DOHH2 (cell line): ENCODE data around the gene GPR153.

ENCODE experiments used
- H3F3A ChIP-seq: fragments of 200-600 bp; sonication (generic), shearing (Covaris generic); 2 replicates; pipeline ENCODE4 v1.6.0; 2016; ENCODE audit warnings: antibody characterized with exemption, mild to moderate bottlenecking; ENCODE audit not compliant: control insufficient read depth, insufficient read depth
- H3K27ac ChIP-seq: fragments of 200-600 bp; sonication (generic); 2 replicates; pipeline ENCODE4 v1.5.1; 2014; ENCODE audit warnings: low read depth, mild to moderate bottlenecking, low read length, moderate library complexity
- H3K27me3 ChIP-seq: fragments of 200-600 bp; sonication (generic); 2 replicates; pipeline ENCODE4 v1.6.1; 2014; ENCODE audit warnings: mild to moderate bottlenecking, low read length, mixed read lengths; ENCODE audit not compliant: control insufficient read depth
- H3K36me3 ChIP-seq: fragments of 200-600 bp; sonication (generic); 2 replicates; pipeline ENCODE4 v1.6.1; 2014; ENCODE audit warnings: mild to moderate bottlenecking, low read length, moderate library complexity, mixed read lengths; ENCODE audit not compliant: control insufficient read depth
- H3K4me1 ChIP-seq: fragments of 200-600 bp; sonication (generic); 2 replicates; pipeline ENCODE4 v1.6.1; 2014; ENCODE audit warnings: mild to moderate bottlenecking, low read length, mixed read lengths; ENCODE audit not compliant: control insufficient read depth
- H3K4me2 ChIP-seq: fragments of 200-600 bp; sonication (generic); 2 replicates; pipeline ENCODE4 v1.6.0; 2014; ENCODE audit warnings: mild to moderate bottlenecking, low read length, moderate library complexity
- H3K4me3 ChIP-seq: fragments of 200-600 bp; sonication (generic); 2 replicates; pipeline ENCODE4 v1.5.1; 2014; ENCODE audit warnings: mild to moderate bottlenecking, low read length, mixed read lengths
- H3K79me2 ChIP-seq: fragments of 200-600 bp; sonication (generic); 2 replicates; pipeline ENCODE4 v1.6.1; 2014; ENCODE audit warnings: mild to moderate bottlenecking, low read length, mixed read lengths; ENCODE audit not compliant: control insufficient read depth
- H3K9me2 ChIP-seq: fragments of 200-600 bp; sonication (generic); replicated peaks from 2 replicates; pipeline ENCODE4 v1.6.1; 2014; ENCODE audit warnings: mild to moderate bottlenecking, low read length, mixed read lengths; ENCODE audit not compliant: control insufficient read depth
- H3K9me3 ChIP-seq: fragments of 200-600 bp; sonication (generic); 2 replicates; pipeline ENCODE4 v1.6.1; 2014; ENCODE audit warnings: antibody characterized with exemption, low read length, mixed read lengths; ENCODE audit not compliant: control insufficient read depth, insufficient read depth
- H4K20me1 ChIP-seq: fragments of 200-600 bp; sonication (generic); 2 replicates; pipeline ENCODE4 v1.6.0; 2014; ENCODE audit warnings: low read depth, mild to moderate bottlenecking, antibody characterized with exemption, low read length, moderate library complexity; ENCODE audit not compliant: control insufficient read depth, insufficient read depth
- EZH2phosphoT487 ChIP-seq: fragments of 200-600 bp; sonication (generic); IDR thresholded peaks from 2 replicates; pipeline ENCODE4 v1.6.1; 2017; ENCODE audit warnings: borderline replicate concordance, mild to moderate bottlenecking, antibody characterized with exemption, low read length, moderate library complexity, mixed read lengths
- TF ChIP-seq, protein P1 (sequence below): fragments of 200-600 bp; sonication (generic); IDR thresholded peaks from one replicate; pipeline ENCODE4 v1.5.1; 2014; ENCODE audit warnings: antibody characterized with exemption, mild to moderate bottlenecking, low read depth, low read length; ENCODE audit not compliant: poor library complexity, severe bottlenecking

GPR153 gene

GRCh38 chr1:6276811-6277555 is 16.1 kb upstream of the GPR153 start:
- H3F3A ChIP-seq: no peaks in the 10 kb centered on the region
- no peak overlapping the region for H3K4me2 ChIP-seq
- H3K4me1 ChIP-seq: no peaks in the 10 kb centered on the region
- H3K27ac ChIP-seq: no peak overlapping the region
- no peak overlapping the region for H3K4me3 ChIP-seq
- H3K79me2 ChIP-seq: no peaks in the 10 kb centered on the region
- no peaks in the 10 kb centered on the region for H3K27me3 ChIP-seq
- H3K36me3 ChIP-seq: no peaks in the 10 kb centered on the region
- no peaks in the 10 kb centered on the region for H4K20me1 ChIP-seq
- TF ChIP-seq, protein P1, sequence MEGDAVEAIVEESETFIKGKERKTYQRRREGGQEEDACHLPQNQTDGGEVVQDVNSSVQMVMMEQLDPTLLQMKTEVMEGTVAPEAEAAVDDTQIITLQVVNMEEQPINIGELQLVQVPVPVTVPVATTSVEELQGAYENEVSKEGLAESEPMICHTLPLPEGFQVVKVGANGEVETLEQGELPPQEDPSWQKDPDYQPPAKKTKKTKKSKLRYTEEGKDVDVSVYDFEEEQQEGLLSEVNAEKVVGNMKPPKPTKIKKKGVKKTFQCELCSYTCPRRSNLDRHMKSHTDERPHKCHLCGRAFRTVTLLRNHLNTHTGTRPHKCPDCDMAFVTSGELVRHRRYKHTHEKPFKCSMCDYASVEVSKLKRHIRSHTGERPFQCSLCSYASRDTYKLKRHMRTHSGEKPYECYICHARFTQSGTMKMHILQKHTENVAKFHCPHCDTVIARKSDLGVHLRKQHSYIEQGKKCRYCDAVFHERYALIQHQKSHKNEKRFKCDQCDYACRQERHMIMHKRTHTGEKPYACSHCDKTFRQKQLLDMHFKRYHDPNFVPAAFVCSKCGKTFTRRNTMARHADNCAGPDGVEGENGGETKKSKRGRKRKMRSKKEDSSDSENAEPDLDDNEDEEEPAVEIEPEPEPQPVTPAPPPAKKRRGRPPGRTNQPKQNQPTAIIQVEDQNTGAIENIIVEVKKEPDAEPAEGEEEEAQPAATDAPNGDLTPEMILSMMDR: no peak
- no peak for TF ChIP-seq EZH2phosphoT487
- H3K9me2 ChIP-seq: no peaks in the 10 kb centered on the region
- no peaks in the 10 kb centered on the region for H3K9me3 ChIP-seq

GRCh38 chr1:6275826-6276782 is 15.2 kb upstream of the GPR153 start:
- H3K27me3 ChIP-seq: no peaks in the 10 kb centered on the region
- H3K4me3 ChIP-seq: no peak overlapping the region
- H3K36me3 ChIP-seq: no peaks in the 10 kb centered on the region
- no peak overlapping the region for H3K27ac ChIP-seq
- no peaks in the 10 kb centered on the region for H3K9me3 ChIP-seq
- H3F3A ChIP-seq: no peaks in the 10 kb centered on the region
- TF ChIP-seq, protein P1: no peak
- TF ChIP-seq EZH2phosphoT487: no peak
- no peak overlapping the region for H3K4me2 ChIP-seq
- H3K4me1 ChIP-seq: no peaks in the 10 kb centered on the region
- no peaks in the 10 kb centered on the region for H3K79me2 ChIP-seq
- H4K20me1 ChIP-seq: no peaks in the 10 kb centered on the region
- no peaks in the 10 kb centered on the region for H3K9me2 ChIP-seq

GRCh38 chr1:6274622-6275139 is 13.8 kb upstream of the GPR153 start:
- no peak overlapping the region for H3K4me2 ChIP-seq
- TF ChIP-seq EZH2phosphoT487: no peak
- TF ChIP-seq, protein P1: no peak
- H3K4me1 ChIP-seq: no peaks in the 10 kb centered on the region
- H3K27me3 ChIP-seq: no peaks in the 10 kb centered on the region
- H4K20me1 ChIP-seq: no peaks in the 10 kb centered on the region
- H3K27ac ChIP-seq: no peak overlapping the region
- H3F3A ChIP-seq: no peaks in the 10 kb centered on the region
- H3K9me3 ChIP-seq: no peaks in the 10 kb centered on the region
- no peaks in the 10 kb centered on the region for H3K79me2 ChIP-seq
- H3K9me2 ChIP-seq: no peaks in the 10 kb centered on the region
- no peaks in the 10 kb centered on the region for H3K36me3 ChIP-seq
- H3K4me3 ChIP-seq: no peak overlapping the region
